ENCODE data around the gene EME1.

The EME1 gene

GRCh38 chr17:50424996-50425681 lies 52.1 kb downstream of the EME1 start:
- Histone ChIP-seq H4K20me1 (ENCODE audit: control insufficient read depth, insufficient read depth, low read depth, low read length) (no peaks in the 10 kb centered on the region), H3F3A (ENCODE audit: control insufficient read depth, insufficient read depth) (peaks cover 27% of the 10 kb centered on the region), H3K36me3 (ENCODE audit: control insufficient read depth, low read length) (no peaks in the 10 kb centered on the region), H3K4me1 (ENCODE audit: control insufficient read depth, low read length) (peaks cover 41% of the 10 kb centered on the region), H3K4me2 (ENCODE audit: low read length) (peak overlapping the region; percentile 100), H3K9me2 (replicated peaks; ENCODE audit: control insufficient read depth, low read length) (no peaks in the 10 kb centered on the region), H3K4me3 (ENCODE audit: low read length) (peak overlapping the region; percentile 94), H3K27me3 (ENCODE audit: control insufficient read depth, low read length) (no peaks in the 10 kb centered on the region), H3K79me2 (ENCODE audit: control insufficient read depth, low read length) (peaks cover 6% of the 10 kb centered on the region), H3K9me3 (ENCODE audit: control insufficient read depth, insufficient read depth, low read length) (no peaks in the 10 kb centered on the region), H3K27ac (ENCODE audit: low read depth, low read length) (no peak overlapping the region)
- TF ChIP-seq CTCF (IDR thresholded peaks at IDR 0.05; ENCODE audit: low read depth, low read length, poor library complexity, severe bottlenecking) (no peak), EZH2phosphoT487 (IDR thresholded peaks at IDR 0.05; ENCODE audit: borderline replicate concordance, low read length) (no peak)

- Histone ChIP-seq H3K4me1 (ENCODE audit: control insufficient read depth, low read length) (peaks cover 35% of the 10 kb centered on the region), H3K27ac (ENCODE audit: low read depth, low read length) (peak within 1 kb of the TSS; percentile 52), H3K4me2 (ENCODE audit: low read length) (peak within 1 kb of the TSS; percentile 100)
These were observed 52.8 kb downstream of the EME1 start, which contains the start of gene ACSF2 for GRCh38 chr17:50425682-50426471. Gene ACSF2 (plus strand): TSS chr17:50426218. CDS start chr17:50426262, 44 bp downstream.

GRCh38 chr17:50426472-50426782 lies 53.4 kb downstream of the EME1 start:
- peak overlapping the region; percentile 52 for H3K27ac ChIP-seq (ENCODE audit: low read depth, low read length)

More at GRCh38 chr17:50425682-50426471, 52.8 kb downstream of the EME1 start, which contains the start of gene ACSF2:
- H4K20me1 ChIP-seq (ENCODE audit: control insufficient read depth, insufficient read depth, low read depth, low read length), result no peaks in the 10 kb centered on the region
- H3K36me3 ChIP-seq (ENCODE audit: control insufficient read depth, low read length), result no peaks in the 10 kb centered on the region
- H3K9me3 ChIP-seq (ENCODE audit: control insufficient read depth, insufficient read depth, low read length), result no peaks in the 10 kb centered on the region
- H3K9me2 ChIP-seq (replicated peaks; ENCODE audit: control insufficient read depth, low read length), result no peaks in the 10 kb centered on the region
- peak within 1 kb of the TSS; percentile 94 for H3K4me3 ChIP-seq (ENCODE audit: low read length)
- peaks cover 24% of the 10 kb centered on the region for H3F3A ChIP-seq (ENCODE audit: control insufficient read depth, insufficient read depth)
- peaks cover 6% of the 10 kb centered on the region for H3K79me2 ChIP-seq (ENCODE audit: control insufficient read depth, low read length)
- H3K27me3 ChIP-seq (ENCODE audit: control insufficient read depth, low read length), result no peaks in the 10 kb centered on the region
- TF ChIP-seq EZH2phosphoT487 (IDR thresholded peaks at IDR 0.05; ENCODE audit: borderline replicate concordance, low read length), result no peak
- no peak for TF ChIP-seq CTCF (IDR thresholded peaks at IDR 0.05; ENCODE audit: low read depth, low read length, poor library complexity, severe bottlenecking)

More at GRCh38 chr17:50426472-50426782, 53.4 kb downstream of the EME1 start:
- Histone ChIP-seq H3K4me3 (ENCODE audit: low read length) (peak overlapping the region; percentile 94), H3K9me2 (replicated peaks; ENCODE audit: control insufficient read depth, low read length) (no peaks in the 10 kb centered on the region), H3K9me3 (ENCODE audit: control insufficient read depth, insufficient read depth, low read length) (no peaks in the 10 kb centered on the region), H3K27me3 (ENCODE audit: control insufficient read depth, low read length) (no peaks in the 10 kb centered on the region), H3K4me2 (ENCODE audit: low read length) (peak overlapping the region; percentile 100), H3F3A (ENCODE audit: control insufficient read depth, insufficient read depth) (peaks cover 20% of the 10 kb centered on the region), H4K20me1 (ENCODE audit: control insufficient read depth, insufficient read depth, low read depth, low read length) (no peaks in the 10 kb centered on the region), H3K4me1 (ENCODE audit: control insufficient read depth, low read length) (peaks cover 29% of the 10 kb centered on the region), H3K36me3 (ENCODE audit: control insufficient read depth, low read length) (no peaks in the 10 kb centered on the region), H3K79me2 (ENCODE audit: control insufficient read depth, low read length) (peaks cover 6% of the 10 kb centered on the region)
- TF ChIP-seq CTCF (IDR thresholded peaks at IDR 0.05; ENCODE audit: low read depth, low read length, poor library complexity, severe bottlenecking) (no peak), EZH2phosphoT487 (IDR thresholded peaks at IDR 0.05; ENCODE audit: borderline replicate concordance, low read length) (no peak)
